A673 (cell line): ENCODE measurements around the gene CCDC134.

Source experiments
- CTCF ChIP-seq: fragments of 300-800, 200-600 bp; sonication (generic); conservative IDR thresholded peaks from 2 replicates; pipeline ENCODE4 v1.5.1; 2017; ENCODE audit warnings: low read depth, mild to moderate bottlenecking, antibody characterized with exemption, low read length, moderate library complexity, mixed read lengths
- EZH2 ChIP-seq: fragments of 200-600 bp; sonication (generic); IDR thresholded peaks from 2 replicates; pipeline ENCODE4 v1.6.1; 2017; ENCODE audit warnings: borderline replicate concordance, low read depth, mild to moderate bottlenecking, mixed read lengths, antibody characterized with exemption, low read length; ENCODE audit not compliant: poor library complexity, severe bottlenecking

GRCh38 chr22:41826430-41827383 is 26.2 kb downstream of the CCDC134 start:
- TF ChIP-seq CTCF (no peak), EZH2 (no peak)
